GM10248 (cell line): ENCODE measurements around the gene KLK12.
"Not testable (repeated sequence)": the region's sequence is repeated elsewhere in the genome, so short reads cannot be mapped to it uniquely, and the experiment has no call there.

Experiments used
- CTCF ChIA-PET: fragments of 300-600 bp; sonication (Branson Sonifier 250); formaldehyde crosslinking; extraction: SDS; loops from one replicate; lab custom pipeline; 2021; ENCODE audit warnings: antibody characterized with exemption; lab: Yijun Ruan, JAX
- POLR2A ChIA-PET: fragments of 350-650 bp; sonication (Branson Sonifier 250); formaldehyde crosslinking; extraction: SDS; loops from one replicate; lab custom pipeline; 2020; ENCODE audit warnings: antibody characterized with exemption; lab: Yijun Ruan, JAX
- DNase-seq: peaks from one replicate; pipeline ENCODE4 v3.0.0; 2012; ENCODE audit errors: extremely low spot score
- TF ChIP-seq, protein P1 (sequence below): IDR thresholded peaks from 2 replicates; pipeline ENCODE4 v1.5.1; 2012; ENCODE audit warnings: mild to moderate bottlenecking, low read depth; ENCODE audit errors: extremely low read depth, missing control alignments, control extremely low read depth

KLK12 gene

DNA sequence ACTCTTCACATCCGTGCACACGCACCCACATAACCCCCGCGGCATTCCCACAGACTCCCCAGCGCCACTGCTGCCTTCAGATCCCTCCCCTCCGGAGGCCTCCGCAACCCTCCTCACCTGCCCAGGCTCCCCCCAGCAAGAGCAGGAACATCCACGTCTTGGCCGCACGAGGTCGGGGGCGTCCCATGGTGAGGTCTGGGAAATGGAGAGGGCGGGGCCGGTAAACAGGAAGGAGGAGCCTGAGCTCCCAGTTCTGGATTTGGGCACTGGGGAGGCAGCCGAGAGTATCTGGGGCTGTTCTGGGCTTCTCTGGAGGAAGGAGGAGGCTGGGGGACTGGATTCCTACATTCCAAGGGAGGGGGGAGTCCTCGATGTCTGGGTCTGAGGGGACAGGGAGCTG is 33.8 kb downstream of the KLK12 start:
- ChIA-PET POLR2A (no interaction called here), CTCF (no interaction called here)
- no peak for DNase-seq
- TF ChIP-seq, protein P1, sequence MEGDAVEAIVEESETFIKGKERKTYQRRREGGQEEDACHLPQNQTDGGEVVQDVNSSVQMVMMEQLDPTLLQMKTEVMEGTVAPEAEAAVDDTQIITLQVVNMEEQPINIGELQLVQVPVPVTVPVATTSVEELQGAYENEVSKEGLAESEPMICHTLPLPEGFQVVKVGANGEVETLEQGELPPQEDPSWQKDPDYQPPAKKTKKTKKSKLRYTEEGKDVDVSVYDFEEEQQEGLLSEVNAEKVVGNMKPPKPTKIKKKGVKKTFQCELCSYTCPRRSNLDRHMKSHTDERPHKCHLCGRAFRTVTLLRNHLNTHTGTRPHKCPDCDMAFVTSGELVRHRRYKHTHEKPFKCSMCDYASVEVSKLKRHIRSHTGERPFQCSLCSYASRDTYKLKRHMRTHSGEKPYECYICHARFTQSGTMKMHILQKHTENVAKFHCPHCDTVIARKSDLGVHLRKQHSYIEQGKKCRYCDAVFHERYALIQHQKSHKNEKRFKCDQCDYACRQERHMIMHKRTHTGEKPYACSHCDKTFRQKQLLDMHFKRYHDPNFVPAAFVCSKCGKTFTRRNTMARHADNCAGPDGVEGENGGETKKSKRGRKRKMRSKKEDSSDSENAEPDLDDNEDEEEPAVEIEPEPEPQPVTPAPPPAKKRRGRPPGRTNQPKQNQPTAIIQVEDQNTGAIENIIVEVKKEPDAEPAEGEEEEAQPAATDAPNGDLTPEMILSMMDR, result no peak

DNA sequence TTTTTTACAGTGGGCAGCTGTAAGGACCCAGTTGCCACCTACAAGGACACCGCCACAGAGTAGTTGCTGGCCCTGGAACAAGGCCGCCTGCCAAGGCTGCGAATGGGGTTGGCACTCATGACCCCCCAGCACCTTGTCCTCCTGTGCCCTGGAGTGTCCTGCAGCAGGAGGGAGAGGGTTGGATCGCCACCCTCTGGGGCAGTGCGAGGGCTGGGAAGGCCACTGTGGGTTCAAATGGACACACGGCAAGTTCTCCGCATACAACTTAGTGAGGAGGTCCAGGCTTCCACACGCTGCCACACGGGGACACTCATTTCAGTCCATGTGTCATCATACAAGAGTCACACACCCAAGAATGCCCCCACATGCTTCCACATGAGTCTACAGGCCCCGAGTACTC is 34.4 kb downstream of the KLK12 start:
- DNase-seq, result no peak
- ChIA-PET POLR2A (no interaction called here), CTCF (interaction anchor here (1.6 kb wide), 1 partner anchor 12 kb away, joined by 3 read pairs; no protein-coding TSS in a partner anchor)
- TF ChIP-seq, protein P1, result no peak

DNA sequence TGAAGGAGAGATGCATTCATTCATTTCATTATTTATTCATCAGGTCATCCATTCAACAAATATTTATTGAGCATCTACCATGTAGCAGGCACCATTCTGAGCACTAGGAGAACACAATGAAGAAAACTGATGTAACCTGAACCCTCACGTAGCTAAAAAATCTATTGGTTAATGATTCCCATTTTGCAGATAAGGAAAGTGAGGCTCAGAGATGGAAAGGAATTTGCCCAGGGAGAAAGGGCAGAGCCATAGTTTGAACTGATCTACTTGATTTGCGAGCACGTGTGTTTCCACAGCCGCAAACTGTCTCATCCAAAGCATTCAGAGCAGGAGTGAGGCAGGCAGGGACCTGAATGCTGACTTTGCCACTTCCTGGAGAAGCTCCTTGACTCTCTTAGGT is 36.1 kb downstream of the KLK12 start:
- ChIA-PET POLR2A (no interaction called here), CTCF (no interaction called here)
- DNase-seq, result no peak
- TF ChIP-seq, protein P1, result no peak

DNA sequence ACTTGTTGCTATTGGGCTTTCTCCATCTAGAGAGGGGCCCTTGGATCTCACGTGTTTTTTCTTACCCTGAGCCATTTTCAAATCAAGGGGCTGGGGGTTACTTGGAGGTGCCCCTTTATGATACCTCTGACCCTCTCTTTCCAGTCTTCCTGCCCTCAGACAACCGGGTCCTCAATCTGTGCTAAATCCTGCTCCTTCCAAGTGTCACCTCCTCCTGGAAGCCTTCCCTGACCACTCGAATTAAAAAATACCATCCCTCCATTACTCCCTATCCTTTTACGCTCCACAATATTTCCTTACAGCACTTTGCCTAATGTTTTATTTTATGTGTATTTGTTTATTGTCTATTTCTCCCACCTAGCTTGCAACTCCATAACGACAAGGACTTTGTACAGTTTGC is 36.7 kb downstream of the KLK12 start:
- TF ChIP-seq, protein P1, result no peak
- ChIA-PET POLR2A (no interaction called here), CTCF (no interaction called here)
- no peak for DNase-seq

DNA sequence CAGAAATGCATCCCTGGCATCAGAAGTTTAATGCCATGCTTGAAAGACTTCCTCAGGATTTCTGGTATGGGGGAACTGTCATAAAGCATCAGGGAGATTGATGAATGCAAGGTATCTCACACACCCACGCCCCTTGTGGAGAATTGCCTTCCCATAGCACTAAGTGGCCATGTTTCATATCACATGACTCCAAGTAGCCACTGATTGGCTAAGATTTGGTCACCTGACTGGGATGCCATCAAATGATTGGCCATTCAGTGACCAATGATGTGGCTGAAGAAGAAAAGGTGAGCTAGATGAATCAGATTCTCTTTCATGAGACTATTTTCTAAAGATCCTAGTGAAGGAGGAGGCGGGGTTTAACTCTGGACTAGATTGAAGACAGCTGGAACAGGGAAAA is 40.7 kb downstream of the KLK12 start:
- CTCF ChIA-PET, result interaction anchor here (0.8 kb wide), 1 partner anchor 26 kb away, joined by 3 read pairs; no protein-coding TSS in a partner anchor

DNA sequence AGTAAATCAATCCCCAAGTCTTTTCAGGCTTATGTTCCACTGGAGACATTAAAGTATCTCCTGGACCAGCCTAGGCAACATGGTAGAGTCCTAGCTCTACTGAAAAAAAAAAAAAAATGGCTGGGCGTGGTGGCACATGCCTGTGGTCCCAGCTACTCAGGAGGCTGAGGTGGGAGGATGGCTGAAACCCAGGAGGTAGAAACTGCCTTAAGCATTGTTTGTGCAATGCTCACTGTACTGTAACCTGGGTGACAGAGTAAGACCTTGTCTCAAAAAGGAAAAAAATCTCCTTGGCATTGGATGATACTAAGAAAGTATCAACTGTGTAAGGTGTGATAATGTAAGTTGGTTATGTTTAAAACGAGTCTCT is 42.2 kb downstream of the KLK12 start:
- CTCF ChIA-PET, result no interaction called here
- POLR2A ChIA-PET, result interaction anchor here (0.6 kb wide), 1 partner anchor 973 kb away, joined by 3 read pairs; no protein-coding TSS in a partner anchor
- no peak for DNase-seq
- TF ChIP-seq, protein P1, result no peak

More for the DNA sequence above, 40.7 kb downstream of the KLK12 start:
- TF ChIP-seq, protein P1, result no peak
- POLR2A ChIA-PET, result no interaction called here
- DNase-seq, result no peak

DNA sequence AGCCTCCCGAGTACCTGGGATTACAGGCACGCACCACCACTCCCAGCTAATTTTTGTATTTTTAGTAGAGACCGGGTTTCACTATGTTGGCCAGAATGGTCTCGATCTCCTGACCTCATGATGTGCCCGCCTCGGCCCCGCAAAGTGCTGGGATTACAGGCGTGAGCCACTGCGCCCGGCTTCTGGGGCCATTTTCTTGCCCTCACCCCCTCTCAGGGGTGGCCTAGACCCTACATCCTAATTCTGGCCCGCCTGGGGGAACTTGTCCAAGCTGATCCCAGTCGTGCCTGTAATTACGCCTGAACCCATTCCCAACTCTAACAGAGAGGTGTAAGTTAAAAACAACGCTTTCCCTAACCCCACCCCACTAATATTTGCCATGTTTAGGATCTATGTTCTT is 50.4 kb downstream of the KLK12 start:
- POLR2A ChIA-PET, DNase-seq, CTCF ChIA-PET: not testable (repeated sequence)
